Testis (tissue), 3 donors: ENCODE data around the gene EYA2. TPM values are rescaled to one million over a fixed set of nuclear protein-coding genes. Genes with fewer than 3 reads are reported as not detected.

Experiments
- DNase-seq: peaks from one replicate; pipeline ENCODE4 v3.0.0-alpha.2; 2019
- H3K27ac ChIP-seq, 2 donors: fragments of 200-600 bp; sonication (generic); one replicate each; pipeline ENCODE4 v1.5.1; 2019
- H3K27me3 ChIP-seq: fragments of 200-600 bp; sonication (generic); one replicate; pipeline ENCODE4 v1.5.1; 2019
- H3K36me3 ChIP-seq: fragments of 200-600 bp; sonication (generic); one replicate; pipeline ENCODE4 v1.5.1; 2017; ENCODE audit warnings: low read depth; ENCODE audit errors: missing control alignments
- H3K4me1 ChIP-seq: fragments of 200-600 bp; sonication (generic); one replicate; pipeline ENCODE4 v1.5.1; 2019
- H3K4me3 ChIP-seq, 2 donors: fragments of 200-600 bp; sonication (generic); one replicate each; pipeline ENCODE4 v1.5.1; 2017 to 2019
- H3K9me3 ChIP-seq: fragments of 200-600 bp; sonication (generic); one replicate; pipeline ENCODE4 v1.5.1; 2017
- POLR2A ChIP-seq: fragments of 450-650 bp; IDR thresholded peaks from one replicate; pipeline ENCODE4 v1.6.1; 2017; ENCODE audit warnings: antibody characterized with exemption, mild to moderate bottlenecking, moderate library complexity
- WGBS, 2 donors: methylation state at CpG; one replicate each; pipeline ENCODE4 v1.1.5; 2018; 5-methylcytosine and 5-hydroxymethylcytosine counted together
- intact Hi-C: fragments of 100-400 bp; cut with DNase I; formaldehyde crosslinking; loops from one replicate; pipeline ENCODE4 v1.15.1; 2023; ENCODE audit warnings: low total_unique reads
- polyA plus RNA-seq: library from polyadenylated mRNA; stranded (reverse); fragments of 350-450 nt; fragmentation: Illumina TruSeq; extraction: RNeasy Lipid Tissue Mini Kit (QIAGEN cat#74804); gene quantifications from one replicate; pipeline ENCODE4 v1.2.3, GENCODE V29; 2014; ENCODE audit warnings: low read depth, low replicate concordance; ENCODE audit not compliant: insufficient read depth
- total RNA-seq, 2 donors: library from RNA; depleted of rRNA; stranded (reverse); fragments of >200 nt; gene quantifications; one replicate each; pipeline ENCODE4 v1.2.3, GENCODE V29; 2016
- TF ChIP-seq, protein P1 (sequence below), 3 experiments: fragments of 450-650 bp in 2 of 3; fragments of 200-600 bp in 1 of 3; sonication (generic) in 1 of 3; IDR thresholded peaks; one replicate each; pipeline ENCODE4 v1.5.1; 2016 to 2019; ENCODE audit warnings: antibody characterized with exemption in 3 of 3, mild to moderate bottlenecking in 2 of 3, moderate library complexity in 1 of 3

The EYA2 gene
- total and polyA plus RNA-seq, 3 donors from 2014 or later = 14.6 to 17.2 (median 16.2) TPM

- H3K4me1 ChIP-seq = no peaks in the 10 kb centered on the region
- WGBS, 2 donors = 89 to 95% methylated on average over 7 of the region's 7 CpGs
- no peak overlapping the region for H3K27ac ChIP-seq
- TF ChIP-seq, protein P1, sequence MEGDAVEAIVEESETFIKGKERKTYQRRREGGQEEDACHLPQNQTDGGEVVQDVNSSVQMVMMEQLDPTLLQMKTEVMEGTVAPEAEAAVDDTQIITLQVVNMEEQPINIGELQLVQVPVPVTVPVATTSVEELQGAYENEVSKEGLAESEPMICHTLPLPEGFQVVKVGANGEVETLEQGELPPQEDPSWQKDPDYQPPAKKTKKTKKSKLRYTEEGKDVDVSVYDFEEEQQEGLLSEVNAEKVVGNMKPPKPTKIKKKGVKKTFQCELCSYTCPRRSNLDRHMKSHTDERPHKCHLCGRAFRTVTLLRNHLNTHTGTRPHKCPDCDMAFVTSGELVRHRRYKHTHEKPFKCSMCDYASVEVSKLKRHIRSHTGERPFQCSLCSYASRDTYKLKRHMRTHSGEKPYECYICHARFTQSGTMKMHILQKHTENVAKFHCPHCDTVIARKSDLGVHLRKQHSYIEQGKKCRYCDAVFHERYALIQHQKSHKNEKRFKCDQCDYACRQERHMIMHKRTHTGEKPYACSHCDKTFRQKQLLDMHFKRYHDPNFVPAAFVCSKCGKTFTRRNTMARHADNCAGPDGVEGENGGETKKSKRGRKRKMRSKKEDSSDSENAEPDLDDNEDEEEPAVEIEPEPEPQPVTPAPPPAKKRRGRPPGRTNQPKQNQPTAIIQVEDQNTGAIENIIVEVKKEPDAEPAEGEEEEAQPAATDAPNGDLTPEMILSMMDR (IDR thresholded peaks at IDR 0.05) = no peak
- no peak for TF ChIP-seq POLR2A
- intact Hi-C loops = no loop called here
- no peaks in the 10 kb centered on the region for H3K27me3 ChIP-seq
- DNase-seq = no peak
- H3K4me3 ChIP-seq = no peak overlapping the region
- no peaks in the 10 kb centered on the region for H3K9me3 ChIP-seq
- no peaks in the 10 kb centered on the region for H3K36me3 ChIP-seq
These were observed 332.5 kb downstream of the EYA2 start for GRCh38 chr20:47227119-47227518.

DNA sequence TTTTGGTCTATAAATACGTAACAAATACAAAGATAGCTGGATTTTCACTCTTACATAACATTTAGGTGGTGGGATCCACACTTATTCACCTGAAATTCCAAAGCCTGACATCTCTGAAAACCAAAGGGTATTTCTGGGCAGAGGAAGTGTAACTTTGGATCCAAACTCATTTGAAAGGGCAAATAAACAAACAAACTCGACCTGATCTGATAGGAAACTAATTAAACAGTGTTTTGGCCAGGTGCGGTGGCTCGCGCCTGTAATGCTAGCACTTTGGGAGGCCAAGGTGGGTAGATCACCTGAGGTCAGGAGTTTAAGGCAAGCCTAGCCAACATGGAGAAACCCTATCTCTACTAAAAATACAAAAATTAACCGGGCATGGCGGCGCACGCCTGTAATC, 332.9 kb downstream of the EYA2 start:
- Histone ChIP-seq H3K27ac (no peak overlapping the region), H3K36me3 (no peaks in the 10 kb centered on the region), H3K4me1 (no peaks in the 10 kb centered on the region), H3K9me3 (no peaks in the 10 kb centered on the region), H3K27me3 (no peaks in the 10 kb centered on the region), H3K4me3 (no peak overlapping the region)
- TF ChIP-seq, protein P1 (IDR thresholded peaks at IDR 0.05) = no peak
- TF ChIP-seq POLR2A = no peak
- 91 to 92% methylated on average over 9 of the region's 9 CpGs for WGBS, 2 donors
- no peak for DNase-seq
- intact Hi-C loops = no loop called here

- Histone ChIP-seq H3K36me3 (no peaks in the 10 kb centered on the region), H3K27ac (no peak overlapping the region), H3K9me3 (no peaks in the 10 kb centered on the region), H3K4me1 (no peaks in the 10 kb centered on the region), H3K4me3 (no peak overlapping the region), H3K27me3 (no peaks in the 10 kb centered on the region)
- 74% methylated on average over 5 of the region's 5 CpGs for WGBS, 2 donors
- TF ChIP-seq, protein P1 (IDR thresholded peaks at IDR 0.05) = no peak
- no peak for TF ChIP-seq POLR2A
- DNase-seq = no peak
- intact Hi-C loops = no loop called here
These were observed 334.0 kb downstream of the EYA2 start for GRCh38 chr20:47228654-47229053.

DNA sequence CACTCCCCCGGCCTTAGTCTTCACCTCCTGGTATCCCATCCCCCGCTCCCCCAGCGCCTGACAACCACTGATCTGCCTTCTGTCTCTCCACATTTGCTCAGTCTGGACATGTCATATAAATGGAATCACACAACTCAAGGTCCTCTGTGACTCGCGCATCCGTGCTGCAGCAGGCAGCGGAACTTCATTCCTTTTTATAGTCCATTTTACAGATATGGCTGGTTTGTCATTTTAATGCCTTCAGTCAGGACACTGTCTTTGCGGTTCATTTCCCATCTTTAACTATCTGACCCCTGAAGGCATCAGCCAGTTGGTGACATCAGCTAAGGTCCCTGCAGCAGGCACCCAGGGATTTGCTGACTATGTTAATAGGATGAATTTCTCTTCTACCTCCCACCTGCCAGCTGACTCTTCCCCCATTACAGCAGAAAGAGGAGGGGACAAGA, 336.2 kb downstream of the EYA2 start:
- H3K4me1 ChIP-seq = no peaks in the 10 kb centered on the region
- intact Hi-C loops = no loop called here
- WGBS, 2 donors = 90 to 95% methylated on average over 8 of the region's 8 CpGs
- TF ChIP-seq POLR2A = no peak
- TF ChIP-seq, protein P1 (IDR thresholded peaks at IDR 0.05) = no peak
- H3K4me3 ChIP-seq = no peak overlapping the region
- no peaks in the 10 kb centered on the region for H3K27me3 ChIP-seq
- no peak for DNase-seq
- no peaks in the 10 kb centered on the region for H3K36me3 ChIP-seq
- no peak overlapping the region for H3K27ac ChIP-seq
- H3K9me3 ChIP-seq = no peaks in the 10 kb centered on the region

- H3K4me1 ChIP-seq = no peaks in the 10 kb centered on the region
- no peak overlapping the region for H3K27ac ChIP-seq
- no peaks in the 10 kb centered on the region for H3K36me3 ChIP-seq
- TF ChIP-seq, protein P1 (IDR thresholded peaks at IDR 0.05) = no peak
- TF ChIP-seq POLR2A = no peak
- 75 to 82% methylated on average over 16 of the region's 16 CpGs for WGBS, 2 donors
- intact Hi-C loops = no loop called here
- no peak for DNase-seq
- H3K27me3 ChIP-seq = no peaks in the 10 kb centered on the region
- H3K4me3 ChIP-seq = no peak overlapping the region
- no peaks in the 10 kb centered on the region for H3K9me3 ChIP-seq
These were observed 336.9 kb downstream of the EYA2 start for GRCh38 chr20:47231382-47232039.
